ENCODE data around the gene FERMT3. TPM values are rescaled to one million over a fixed set of nuclear protein-coding genes. Genes with fewer than 3 reads are reported as not detected.
A peak's percentile ranks its signal among the peaks of the same experiment; 100 is the strongest.

Gene FERMT3
- total RNA-seq, 4 donors from 2014 or later: 4.7 to 22.2 (median 8.2) TPM

DNA sequence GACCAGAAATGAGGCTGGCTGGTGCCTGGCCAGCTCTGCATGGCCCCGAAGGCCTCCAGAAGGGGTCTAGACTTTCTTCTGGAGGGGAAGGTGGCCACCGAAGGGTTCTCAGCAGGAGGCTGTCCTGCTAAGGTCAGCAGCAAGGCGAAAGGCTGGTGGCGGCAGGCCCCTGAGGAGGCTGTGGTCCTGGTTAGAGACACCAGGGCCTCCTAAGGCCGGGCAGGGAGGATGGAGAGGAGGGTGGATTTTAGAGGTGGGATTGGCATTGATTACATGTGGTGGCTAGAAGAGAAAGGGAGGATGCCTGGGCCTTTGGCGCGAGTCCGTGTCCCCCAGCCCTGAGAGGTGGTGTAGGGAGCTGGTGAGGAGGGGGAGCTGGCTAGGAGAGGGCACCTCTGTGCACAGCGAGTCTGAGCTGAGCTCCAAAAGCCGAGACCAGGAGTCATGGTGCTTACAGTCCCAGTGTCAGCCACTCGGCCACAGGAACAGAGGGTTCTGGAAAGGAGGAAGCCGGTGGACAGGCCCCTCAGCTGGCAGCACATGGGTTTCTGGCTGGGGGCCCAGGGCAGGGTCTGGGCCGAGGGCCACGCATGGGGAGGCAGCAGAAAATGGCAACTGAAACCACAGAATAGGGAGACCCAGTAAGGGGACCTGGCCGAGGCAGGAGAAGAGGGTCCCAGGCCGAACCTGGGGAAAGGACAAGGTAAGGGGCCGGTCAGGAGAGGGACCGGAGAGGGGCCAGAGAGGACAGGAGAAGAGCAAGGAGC lies 2.5 kb downstream of the FERMT3 start:
- no peak for DNase-seq (ENCODE audit: low spot score in 2 of 2)
- TF ChIP-seq CTCF (IDR thresholded peaks at IDR 0.05): no peak
- TF ChIP-seq POLR2A (IDR thresholded peaks at IDR 0.05): no peak
- TF ChIP-seq POLR2AphosphoS5 (IDR thresholded peaks at IDR 0.05): no peak
- no peak for TF ChIP-seq EP300 (IDR thresholded peaks at IDR 0.05)
- H3K27me3 ChIP-seq: no peaks in the 10 kb centered on the region
- WGBS: 85% methylated on average over 18 of the region's 18 CpGs
- H3K4me1 ChIP-seq: peaks cover 36% of the 10 kb centered on the region
- H3K4me3 ChIP-seq: no peak overlapping the region
- peak overlapping the region; percentile 81 for H3K27ac ChIP-seq
- H3K9me3 ChIP-seq: no peaks in the 10 kb centered on the region
- H3K36me3 ChIP-seq: peaks cover 17% of the 10 kb centered on the region

DNA sequence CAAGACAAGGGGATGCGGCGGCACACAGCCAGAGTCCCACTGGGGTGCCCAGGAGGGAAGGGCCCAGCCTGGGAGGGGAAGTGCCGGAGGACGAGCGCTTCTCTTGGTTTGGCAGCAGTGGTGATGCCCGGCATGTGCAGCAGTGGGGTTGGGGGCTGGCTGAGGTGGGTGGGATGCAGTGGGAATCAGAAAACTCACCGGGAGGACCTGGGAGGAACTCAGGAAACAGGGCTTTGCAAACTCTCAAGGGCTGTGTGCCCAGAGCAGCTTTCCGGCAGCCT lies 3.0 kb downstream of the FERMT3 start:
- DNase-seq (ENCODE audit: low spot score in 2 of 2): no peak
- Histone ChIP-seq H3K4me3 (no peak overlapping the region), H3K27ac (no peak overlapping the region), H3K9me3 (no peaks in the 10 kb centered on the region), H3K4me1 (peaks cover 31% of the 10 kb centered on the region), H3K27me3 (no peaks in the 10 kb centered on the region), H3K36me3 (peaks cover 14% of the 10 kb centered on the region)
- 90% methylated on average over 8 of the region's 8 CpGs for WGBS
- TF ChIP-seq POLR2AphosphoS5 (IDR thresholded peaks at IDR 0.05) (no peak), CTCF (IDR thresholded peaks at IDR 0.05) (no peak), EP300 (IDR thresholded peaks at IDR 0.05) (no peak), POLR2A (IDR thresholded peaks at IDR 0.05) (no peak)

DNA sequence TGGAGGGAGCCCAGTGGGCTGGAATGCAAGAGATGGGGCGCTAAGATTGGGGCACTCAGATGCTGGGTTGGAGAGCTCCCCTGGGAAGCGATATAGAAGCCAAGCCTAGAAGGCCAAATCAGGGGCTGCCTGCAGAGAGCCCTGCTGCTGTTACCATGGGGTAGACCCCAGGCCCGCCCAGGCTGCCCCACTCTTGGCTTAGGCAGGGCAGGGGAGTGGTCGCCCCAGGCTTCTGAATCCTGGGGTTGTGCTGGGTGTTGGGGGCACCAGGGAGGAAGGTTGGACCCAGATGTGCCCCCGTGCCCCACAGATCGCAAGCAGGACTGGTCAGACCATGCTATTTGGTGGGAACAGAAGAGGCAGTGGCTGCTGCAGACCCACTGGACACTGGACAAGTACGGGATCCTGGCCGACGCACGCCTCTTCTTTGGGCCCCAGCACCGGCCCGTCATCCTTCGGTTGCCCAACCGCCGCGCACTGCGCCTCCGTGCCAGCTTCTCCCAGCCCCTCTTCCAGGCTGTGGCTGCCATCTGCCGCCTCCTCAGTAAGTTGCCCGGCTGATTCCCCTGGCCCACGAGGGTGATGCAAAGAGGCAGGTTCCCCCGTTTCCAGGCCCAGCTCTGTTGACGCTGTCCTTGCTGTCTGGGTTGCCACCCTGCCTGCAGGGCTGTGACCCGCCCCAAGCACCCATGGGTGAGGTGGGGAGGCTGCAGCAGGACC lies 3.9 kb downstream of the FERMT3 start:
- Histone ChIP-seq H3K27ac (no peak overlapping the region), H3K27me3 (no peaks in the 10 kb centered on the region), H3K4me3 (no peak overlapping the region), H3K4me1 (peaks cover 23% of the 10 kb centered on the region), H3K9me3 (no peaks in the 10 kb centered on the region), H3K36me3 (peaks cover 13% of the 10 kb centered on the region)
- no peak for DNase-seq (ENCODE audit: low spot score in 2 of 2)
- 88% methylated on average over 5 of the region's 24 CpGs for WGBS
- TF ChIP-seq POLR2AphosphoS5 (IDR thresholded peaks at IDR 0.05) (no peak), CTCF (IDR thresholded peaks at IDR 0.05) (no peak), EP300 (IDR thresholded peaks at IDR 0.05) (no peak), POLR2A (IDR thresholded peaks at IDR 0.05) (no peak)

DNA sequence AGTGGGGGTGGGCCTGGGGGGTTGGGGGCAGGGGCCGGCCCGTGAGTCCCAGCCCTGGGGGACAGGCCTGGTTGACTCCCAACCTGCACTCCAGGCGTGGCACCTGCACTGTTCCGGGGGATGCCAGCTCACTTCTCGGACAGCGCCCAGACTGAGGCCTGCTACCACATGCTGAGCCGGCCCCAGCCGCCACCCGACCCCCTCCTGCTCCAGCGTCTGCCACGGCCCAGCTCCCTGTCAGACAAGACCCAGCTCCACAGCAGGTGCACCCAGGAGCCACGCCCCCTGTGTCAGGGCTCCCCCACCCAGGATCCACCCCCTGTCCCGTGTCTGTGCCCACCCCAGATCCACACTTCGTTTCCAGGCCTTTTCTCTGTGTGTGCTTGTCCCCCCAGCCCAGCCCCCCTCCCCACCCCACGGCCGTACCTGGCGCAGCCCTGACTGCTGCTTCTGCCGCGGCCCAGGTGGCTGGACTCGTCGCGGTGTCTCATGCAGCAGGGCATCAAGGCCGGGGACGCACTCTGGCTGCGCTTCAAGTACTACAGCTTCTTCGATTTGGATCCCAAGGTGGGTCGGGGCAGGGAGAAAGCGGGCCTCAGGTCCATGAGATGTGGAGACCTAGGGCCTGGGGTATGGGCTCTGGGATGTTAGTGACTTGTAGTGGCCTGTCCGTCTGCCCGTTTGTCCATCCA lies 4.8 kb downstream of the FERMT3 start:
- H3K9me3 ChIP-seq: no peaks in the 10 kb centered on the region
- peaks cover 16% of the 10 kb centered on the region for H3K4me1 ChIP-seq
- no peak overlapping the region for H3K4me3 ChIP-seq
- WGBS: 81% methylated on average over 26 of the region's 30 CpGs
- no peak overlapping the region for H3K27ac ChIP-seq
- DNase-seq (ENCODE audit: low spot score in 2 of 2): no peak
- H3K36me3 ChIP-seq: peaks cover 7% of the 10 kb centered on the region
- no peaks in the 10 kb centered on the region for H3K27me3 ChIP-seq
- TF ChIP-seq POLR2A (IDR thresholded peaks at IDR 0.05): no peak
- TF ChIP-seq CTCF (IDR thresholded peaks at IDR 0.05): no peak

DNA sequence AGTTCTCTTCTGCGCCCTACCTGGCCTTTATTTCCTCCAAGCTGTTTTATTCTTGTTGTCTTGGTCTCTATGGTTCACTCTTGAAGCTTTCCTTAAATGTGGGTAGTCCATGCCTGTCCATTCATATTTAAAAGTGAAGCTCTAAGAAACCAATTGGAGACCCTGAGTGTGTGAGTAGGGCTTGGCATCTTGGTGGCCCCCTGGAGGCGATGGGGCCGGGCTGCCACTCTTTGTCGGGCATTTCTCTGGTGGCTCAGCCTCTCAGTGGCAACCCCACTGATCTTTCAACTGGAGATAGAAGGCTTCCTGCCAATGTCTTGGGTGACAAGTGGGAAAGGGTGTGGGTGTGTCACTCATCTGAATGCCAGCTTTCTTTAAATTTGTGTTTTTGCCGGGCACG lies 10.4 kb downstream of the FERMT3 start:
- 77% methylated on average over 6 of the region's 6 CpGs for WGBS
- H3K27ac ChIP-seq: no peak overlapping the region
- TF ChIP-seq POLR2A (IDR thresholded peaks at IDR 0.05) (no peak), CTCF (IDR thresholded peaks at IDR 0.05) (no peak), POLR2AphosphoS5 (IDR thresholded peaks at IDR 0.05) (no peak), EP300 (IDR thresholded peaks at IDR 0.05) (no peak)

More for the DNA sequence above, 10.4 kb downstream of the FERMT3 start:
- no peak overlapping the region for H3K4me3 ChIP-seq
- no peaks in the 10 kb centered on the region for H3K9me3 ChIP-seq
- peaks cover 8% of the 10 kb centered on the region for H3K36me3 ChIP-seq
- H3K4me1 ChIP-seq: no peaks in the 10 kb centered on the region
- no peaks in the 10 kb centered on the region for H3K27me3 ChIP-seq
- no peak for DNase-seq (ENCODE audit: low spot score in 2 of 2)
